ENCODE data around the gene TK2.

TK2 gene

GRCh38 chr16:66590322-66590721 lies 40.4 kb upstream of the TK2 start:
- Histone ChIP-seq H3K4me1 (ENCODE audit: control insufficient read depth, low read length) (peaks cover 21% of the 10 kb centered on the region), H4K20me1 (ENCODE audit: control insufficient read depth, insufficient read depth, low read depth, low read length) (no peaks in the 10 kb centered on the region), H3K4me3 (ENCODE audit: low read length) (no peak overlapping the region), H3K79me2 (ENCODE audit: control insufficient read depth, low read length) (no peaks in the 10 kb centered on the region), H3K27me3 (ENCODE audit: control insufficient read depth, low read length) (peaks cover 26% of the 10 kb centered on the region), H3K36me3 (ENCODE audit: control insufficient read depth, low read length) (no peaks in the 10 kb centered on the region), H3F3A (ENCODE audit: control insufficient read depth, insufficient read depth) (no peaks in the 10 kb centered on the region), H3K27ac (ENCODE audit: low read depth, low read length) (no peak overlapping the region), H3K4me2 (ENCODE audit: low read length) (no peak overlapping the region; the same call in 1 of the 2 replicates), H3K9me3 (ENCODE audit: control insufficient read depth, insufficient read depth, low read length) (no peaks in the 10 kb centered on the region), H3K9me2 (replicated peaks; ENCODE audit: control insufficient read depth, low read length) (no peaks in the 10 kb centered on the region)
- no peak for TF ChIP-seq CTCF (IDR thresholded peaks at IDR 0.05; ENCODE audit: low read depth, low read length, poor library complexity, severe bottlenecking)
- TF ChIP-seq EZH2phosphoT487 (IDR thresholded peaks at IDR 0.05; ENCODE audit: borderline replicate concordance, low read length) = no peak

DNA sequence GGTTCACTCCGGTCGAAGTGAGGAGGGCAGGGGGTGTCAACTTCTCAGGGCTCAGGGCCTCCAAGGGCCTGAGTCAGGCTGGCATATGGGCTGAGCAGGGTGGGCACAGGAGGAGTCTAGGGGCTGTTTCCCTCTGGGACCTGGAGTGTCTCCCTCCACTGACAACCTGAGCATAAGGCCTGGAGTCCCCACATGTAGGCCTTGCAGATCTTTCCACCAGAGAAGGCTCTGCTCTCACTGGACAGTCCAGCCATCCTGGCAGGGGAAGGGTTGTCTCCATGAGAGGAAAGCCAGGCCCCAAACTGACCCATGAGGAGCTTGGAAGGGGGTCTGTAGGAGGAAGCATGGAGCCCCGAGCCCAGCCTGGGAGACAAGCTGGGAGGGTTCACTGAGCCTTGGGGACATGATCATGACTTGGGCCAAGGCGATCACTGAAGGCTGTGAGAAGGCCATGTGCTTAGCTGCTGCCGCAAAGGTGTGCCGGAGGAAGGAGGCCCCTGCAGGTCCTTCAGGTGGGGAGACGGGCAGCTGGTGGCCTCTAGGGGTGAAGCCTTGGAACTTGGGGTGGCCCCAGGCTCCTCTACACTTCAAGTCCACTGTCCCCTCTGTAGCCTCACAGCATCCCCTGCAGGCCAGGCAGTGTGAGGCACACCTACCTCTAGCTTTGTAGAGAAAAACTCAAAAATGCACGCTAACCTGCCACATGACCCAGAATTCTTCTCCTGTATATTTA lies 39.2 kb upstream of the TK2 start:
- H3K4me1 ChIP-seq (ENCODE audit: control insufficient read depth, low read length) = peaks cover 11% of the 10 kb centered on the region
- no peaks in the 10 kb centered on the region for H3K9me3 ChIP-seq (ENCODE audit: control insufficient read depth, insufficient read depth, low read length)
- H3K27me3 ChIP-seq (ENCODE audit: control insufficient read depth, low read length) = peaks cover 19% of the 10 kb centered on the region
- no peak overlapping the region for H3K4me2 ChIP-seq (ENCODE audit: low read length)
- H3K36me3 ChIP-seq (ENCODE audit: control insufficient read depth, low read length) = no peaks in the 10 kb centered on the region
- no peaks in the 10 kb centered on the region for H4K20me1 ChIP-seq (ENCODE audit: control insufficient read depth, insufficient read depth, low read depth, low read length)
- no peak overlapping the region for H3K4me3 ChIP-seq (ENCODE audit: low read length)
- no peaks in the 10 kb centered on the region for H3F3A ChIP-seq (ENCODE audit: control insufficient read depth, insufficient read depth)
- no peaks in the 10 kb centered on the region for H3K79me2 ChIP-seq (ENCODE audit: control insufficient read depth, low read length)
- peak; percentile 82 for TF ChIP-seq CTCF (IDR thresholded peaks at IDR 0.05; ENCODE audit: low read depth, low read length, poor library complexity, severe bottlenecking)
- no peak for TF ChIP-seq EZH2phosphoT487 (IDR thresholded peaks at IDR 0.05; ENCODE audit: borderline replicate concordance, low read length)
- no peaks in the 10 kb centered on the region for H3K9me2 ChIP-seq (replicated peaks; ENCODE audit: control insufficient read depth, low read length)
- no peak overlapping the region for H3K27ac ChIP-seq (ENCODE audit: low read depth, low read length)

- Histone ChIP-seq H3K4me1 (ENCODE audit: control insufficient read depth, low read length) (peaks cover 10% of the 10 kb centered on the region; the same call in 1 of the 2 replicates), H3K36me3 (ENCODE audit: control insufficient read depth, low read length) (no peaks in the 10 kb centered on the region), H4K20me1 (ENCODE audit: control insufficient read depth, insufficient read depth, low read depth, low read length) (no peaks in the 10 kb centered on the region), H3F3A (ENCODE audit: control insufficient read depth, insufficient read depth) (no peaks in the 10 kb centered on the region), H3K79me2 (ENCODE audit: control insufficient read depth, low read length) (no peaks in the 10 kb centered on the region), H3K9me2 (replicated peaks; ENCODE audit: control insufficient read depth, low read length) (no peaks in the 10 kb centered on the region), H3K27me3 (ENCODE audit: control insufficient read depth, low read length) (peaks cover 16% of the 10 kb centered on the region), H3K4me2 (ENCODE audit: low read length) (no peak overlapping the region), H3K27ac (ENCODE audit: low read depth, low read length) (no peak overlapping the region), H3K9me3 (ENCODE audit: control insufficient read depth, insufficient read depth, low read length) (no peaks in the 10 kb centered on the region), H3K4me3 (ENCODE audit: low read length) (no peak overlapping the region)
- no peak for TF ChIP-seq CTCF (IDR thresholded peaks at IDR 0.05; ENCODE audit: low read depth, low read length, poor library complexity, severe bottlenecking)
- TF ChIP-seq EZH2phosphoT487 (IDR thresholded peaks at IDR 0.05; ENCODE audit: borderline replicate concordance, low read length) = no peak
Measured at GRCh38 chr16:66587881-66588600, 38.1 kb upstream of the TK2 start.

All from DOHH2 (cell line).